Measurements from ENCODE around the gene CISD3.

CISD3 gene

GRCh38 chr17:38729886-38730525 is at the start of gene CISD3:
Gene CISD3, plus strand, starts transcription at chr17:38730341. Its CDS starts 18 bp downstream, at chr17:38730359.
- DNase-seq (ENCODE audit: extremely low read depth in 1 of 2, low read depth in 1 of 2): peak; percentile 51 to 80

GRCh38 chr17:38681096-38681495 is 49.0 kb upstream of the CISD3 start:
- DNase-seq (ENCODE audit: extremely low read depth in 1 of 2, low read depth in 1 of 2): no peak

GRCh38 chr17:38685491-38685890 is 44.6 kb upstream of the CISD3 start:
- DNase-seq (ENCODE audit: extremely low read depth in 1 of 2, low read depth in 1 of 2): no peak

GRCh38 chr17:38687286-38687685 is 42.9 kb upstream of the CISD3 start:
- DNase-seq (ENCODE audit: extremely low read depth in 1 of 2, low read depth in 1 of 2): no peak

GRCh38 chr17:38690386-38690785 is 39.8 kb upstream of the CISD3 start:
- DNase-seq (ENCODE audit: extremely low read depth in 1 of 2, low read depth in 1 of 2): no peak

- no peak for DNase-seq (ENCODE audit: extremely low read depth in 1 of 2, low read depth in 1 of 2)
Measured at GRCh38 chr17:38691154-38691553, 39.0 kb upstream of the CISD3 start.

GRCh38 chr17:38693700-38694329 is 36.3 kb upstream of the CISD3 start:
- no peak for DNase-seq (ENCODE audit: extremely low read depth in 1 of 2, low read depth in 1 of 2)

- no peak for DNase-seq (ENCODE audit: extremely low read depth in 1 of 2, low read depth in 1 of 2)
Measured at GRCh38 chr17:38697061-38697820, 32.9 kb upstream of the CISD3 start.

GRCh38 chr17:38698760-38699159 is 31.4 kb upstream of the CISD3 start:
- DNase-seq (ENCODE audit: extremely low read depth in 1 of 2, low read depth in 1 of 2): no peak

GRCh38 chr17:38701504-38702165 is 28.5 kb upstream of the CISD3 start:
- peak in 1 of 2 donors; percentile 33 for DNase-seq (ENCODE audit: extremely low read depth in 1 of 2, low read depth in 1 of 2)

GRCh38 chr17:38702166-38702915 is 27.8 kb upstream of the CISD3 start:
- peak; percentile 46 to 69 for DNase-seq (ENCODE audit: extremely low read depth in 1 of 2, low read depth in 1 of 2)

GRCh38 chr17:38702916-38703741 is 27.0 kb upstream of the CISD3 start:
- no peak for DNase-seq (ENCODE audit: extremely low read depth in 1 of 2, low read depth in 1 of 2)

GRCh38 chr17:38703742-38704605 is 26.2 kb upstream of the CISD3 start:
- peak in 1 of 2 donors; percentile 42 for DNase-seq (ENCODE audit: extremely low read depth in 1 of 2, low read depth in 1 of 2)

- peak; percentile 63 to 68 for DNase-seq (ENCODE audit: extremely low read depth in 1 of 2, low read depth in 1 of 2)
Measured at GRCh38 chr17:38704606-38705522, 25.3 kb upstream of the CISD3 start, which contains the start of gene MLLT6. Gene MLLT6, plus strand, starts transcription at chr17:38705273. Its CDS starts 360 bp downstream, at chr17:38705633.

GRCh38 chr17:38705523-38705802 is 24.7 kb upstream of the CISD3 start:
- no peak for DNase-seq (ENCODE audit: extremely low read depth in 1 of 2, low read depth in 1 of 2)

GRCh38 chr17:38705803-38706504 is 24.2 kb upstream of the CISD3 start:
- peak in 1 of 2 donors; percentile 36 for DNase-seq (ENCODE audit: extremely low read depth in 1 of 2, low read depth in 1 of 2)

- DNase-seq (ENCODE audit: extremely low read depth in 1 of 2, low read depth in 1 of 2): no peak
Measured at GRCh38 chr17:38706505-38707216, 23.5 kb upstream of the CISD3 start.

Data from activated CD8-positive, alpha-beta memory T cell treated with anti-CD3 and anti-CD28 coated beads for 1 hour (primary cell).